Osteoblast (primary cell): Measurements from ENCODE around the gene BAIAP3. TPM values are rescaled to one million over a fixed set of nuclear protein-coding genes. Genes with fewer than 3 reads are reported as not detected.

Experiments used
- DNase-seq: peaks from one replicate; pipeline ENCODE4 v3.0.0; 2011; ENCODE audit warnings: low spot score, mixed read lengths; ENCODE audit not compliant: insufficient read length; ENCODE audit errors: missing footprints
- H2AFZ ChIP-seq: 2 replicates; pipeline ENCODE4 v1.6.0; 2011; ENCODE audit warnings: mild to moderate bottlenecking, low read length
- H3K27ac ChIP-seq: 2 replicates; pipeline ENCODE4 v1.5.1; 2011; ENCODE audit warnings: mild to moderate bottlenecking, low read depth, low read length, moderate library complexity
- H3K27me3 ChIP-seq: 2 replicates; pipeline ENCODE4 v1.6.0; 2012; ENCODE audit warnings: mild to moderate bottlenecking, control low read depth, inconsistent platforms, low read length, moderate library complexity; ENCODE audit not compliant: insufficient read depth
- H3K36me3 ChIP-seq: 2 replicates; pipeline ENCODE4 v1.5.1; 2011; ENCODE audit warnings: mild to moderate bottlenecking, low read length, control low read depth, moderate library complexity; ENCODE audit not compliant: insufficient read depth
- H3K4me1 ChIP-seq: 2 replicates; pipeline ENCODE4 v1.5.1; 2011; ENCODE audit warnings: mild to moderate bottlenecking, low read length, control low read depth, moderate library complexity; ENCODE audit not compliant: insufficient read depth
- H3K4me2 ChIP-seq: 2 replicates; pipeline ENCODE4 v1.6.0; 2011; ENCODE audit warnings: mild to moderate bottlenecking, low read length; ENCODE audit not compliant: insufficient read depth
- H3K4me3 ChIP-seq: fragments of 200-600 bp; sonication (generic); 3 replicates; pipeline ENCODE4 v1.5.1; 2012; ENCODE audit warnings: mild to moderate bottlenecking, low read length, inconsistent platforms; ENCODE audit not compliant: insufficient read depth
- H3K79me2 ChIP-seq: 2 replicates; pipeline ENCODE4 v1.6.0; 2012; ENCODE audit warnings: mild to moderate bottlenecking, low read length, control low read depth, inconsistent platforms; ENCODE audit not compliant: insufficient read depth
- H3K9me3 ChIP-seq: 2 replicates; pipeline ENCODE4 v1.5.1; 2011; ENCODE audit warnings: low read depth, low read length, control low read depth
- H4K20me1 ChIP-seq: 2 replicates; pipeline ENCODE4 v1.6.0; 2012; ENCODE audit warnings: mild to moderate bottlenecking, low read length, control low read depth; ENCODE audit not compliant: insufficient read depth
- total RNA-seq: library from RNA; depleted of rRNA; stranded (reverse); fragments of >200 nt; gene quantifications from 2 replicates; pipeline ENCODE4 v1.2.3, GENCODE V29; 2012
- TF ChIP-seq, protein P1 (sequence below): IDR thresholded peaks from 2 replicates; pipeline ENCODE4 v1.5.1; 2011; ENCODE audit warnings: mild to moderate bottlenecking, low read depth, low read length, moderate library complexity; ENCODE audit errors: extremely low read depth

Gene BAIAP3
- total RNA-seq, 1 donor: under 0.01 TPM

DNA sequence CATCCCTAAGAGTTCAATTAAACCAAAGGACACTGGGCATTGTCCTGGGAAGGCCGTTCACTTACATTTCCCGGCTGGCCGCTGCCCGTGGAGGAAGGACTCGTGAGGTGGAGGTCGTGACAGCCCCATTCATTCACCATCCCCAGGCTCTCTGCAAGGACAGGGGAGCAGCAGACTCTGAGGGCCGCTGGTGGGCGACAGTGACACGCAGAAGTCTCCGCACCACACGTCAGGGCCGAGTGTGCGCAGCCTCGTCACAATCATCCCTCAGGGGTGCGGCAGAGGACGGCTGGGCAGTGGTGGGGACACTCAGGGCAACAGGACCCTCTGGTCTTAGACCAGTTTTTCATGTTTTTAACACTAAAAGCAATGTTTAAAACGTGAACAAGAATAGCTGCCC is 59.4 kb downstream of the BAIAP3 start:
- H3K27me3 ChIP-seq: no peaks in the 10 kb centered on the region
- H3K9me3 ChIP-seq: no peaks in the 10 kb centered on the region
- H2AFZ ChIP-seq: no peak overlapping the region
- DNase-seq: no peak
- H3K4me3 ChIP-seq: no peak overlapping the region
- H4K20me1 ChIP-seq: no peaks in the 10 kb centered on the region
- no peak overlapping the region for H3K4me2 ChIP-seq
- H3K36me3 ChIP-seq: peaks cover 7% of the 10 kb centered on the region
- no peak overlapping the region for H3K27ac ChIP-seq
- H3K79me2 ChIP-seq: no peaks in the 10 kb centered on the region
- H3K4me1 ChIP-seq: no peaks in the 10 kb centered on the region
- TF ChIP-seq, protein P1, sequence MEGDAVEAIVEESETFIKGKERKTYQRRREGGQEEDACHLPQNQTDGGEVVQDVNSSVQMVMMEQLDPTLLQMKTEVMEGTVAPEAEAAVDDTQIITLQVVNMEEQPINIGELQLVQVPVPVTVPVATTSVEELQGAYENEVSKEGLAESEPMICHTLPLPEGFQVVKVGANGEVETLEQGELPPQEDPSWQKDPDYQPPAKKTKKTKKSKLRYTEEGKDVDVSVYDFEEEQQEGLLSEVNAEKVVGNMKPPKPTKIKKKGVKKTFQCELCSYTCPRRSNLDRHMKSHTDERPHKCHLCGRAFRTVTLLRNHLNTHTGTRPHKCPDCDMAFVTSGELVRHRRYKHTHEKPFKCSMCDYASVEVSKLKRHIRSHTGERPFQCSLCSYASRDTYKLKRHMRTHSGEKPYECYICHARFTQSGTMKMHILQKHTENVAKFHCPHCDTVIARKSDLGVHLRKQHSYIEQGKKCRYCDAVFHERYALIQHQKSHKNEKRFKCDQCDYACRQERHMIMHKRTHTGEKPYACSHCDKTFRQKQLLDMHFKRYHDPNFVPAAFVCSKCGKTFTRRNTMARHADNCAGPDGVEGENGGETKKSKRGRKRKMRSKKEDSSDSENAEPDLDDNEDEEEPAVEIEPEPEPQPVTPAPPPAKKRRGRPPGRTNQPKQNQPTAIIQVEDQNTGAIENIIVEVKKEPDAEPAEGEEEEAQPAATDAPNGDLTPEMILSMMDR: no peak

DNA sequence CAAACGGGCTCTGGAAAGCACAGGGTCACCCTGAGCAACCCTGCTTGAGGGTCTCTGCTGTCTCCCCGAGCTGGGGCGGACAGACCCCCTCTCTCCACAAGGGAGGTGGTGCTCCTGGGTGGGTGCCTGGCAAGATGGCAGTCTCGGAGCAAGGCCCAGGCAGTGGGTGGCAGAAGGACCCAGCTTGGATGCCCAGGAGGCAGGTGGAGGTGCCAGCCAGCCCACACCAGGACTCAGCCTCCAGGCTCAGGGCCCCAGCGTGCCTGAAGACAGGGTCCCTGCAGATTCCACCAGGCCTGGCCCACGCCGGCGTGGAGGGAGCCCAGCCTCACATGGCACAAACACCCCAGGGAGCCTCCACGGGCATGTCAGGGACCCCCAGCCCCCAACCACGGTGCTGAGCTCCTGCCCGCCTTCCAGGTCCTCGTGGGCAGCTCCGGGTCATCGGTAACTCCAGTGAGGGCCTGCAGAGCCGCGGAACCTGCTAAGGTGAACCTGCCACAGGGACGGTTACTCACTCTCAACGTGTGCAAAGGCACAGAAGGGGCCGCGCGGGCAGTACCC is 60.2 kb downstream of the BAIAP3 start:
- Histone ChIP-seq H3K4me3 (no peak overlapping the region), H3K4me1 (no peaks in the 10 kb centered on the region), H3K79me2 (no peaks in the 10 kb centered on the region), H3K27me3 (no peaks in the 10 kb centered on the region), H2AFZ (no peak overlapping the region), H4K20me1 (no peaks in the 10 kb centered on the region), H3K36me3 (peaks cover 7% of the 10 kb centered on the region), H3K9me3 (no peaks in the 10 kb centered on the region), H3K27ac (no peak overlapping the region), H3K4me2 (no peak overlapping the region)
- TF ChIP-seq, protein P1: no peak
- DNase-seq: no peak

DNA sequence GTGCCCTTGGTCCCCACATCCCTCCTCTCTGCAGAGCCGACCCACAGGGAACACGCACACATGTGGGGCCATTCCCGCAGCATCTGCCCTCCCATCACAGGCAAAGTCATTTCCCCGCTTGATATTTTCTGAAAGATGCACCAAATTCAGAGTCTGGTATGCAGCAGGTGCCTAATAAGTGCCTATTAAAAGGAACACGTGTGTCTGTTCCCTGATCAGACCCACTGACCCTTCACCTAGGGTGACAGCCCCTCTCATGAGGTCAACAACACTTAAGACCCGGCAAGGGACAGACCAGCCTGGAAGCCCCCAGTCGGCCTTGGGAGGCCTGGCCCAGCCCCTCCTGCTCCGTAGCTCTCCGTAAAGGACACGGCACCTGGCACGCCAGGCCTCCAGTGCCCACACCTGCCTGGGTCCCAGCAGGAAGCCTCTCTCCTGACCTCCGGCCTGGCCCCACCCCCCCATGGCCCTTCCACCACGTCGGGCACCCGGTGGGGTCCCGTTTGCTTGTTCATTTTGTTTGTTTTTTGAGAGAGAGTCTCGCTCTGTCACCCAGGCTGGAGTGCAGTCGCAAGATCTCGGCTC is 61.0 kb downstream of the BAIAP3 start:
- no peak overlapping the region for H3K4me2 ChIP-seq
- H3K27ac ChIP-seq: no peak overlapping the region
- no peak for DNase-seq
- H3K4me3 ChIP-seq: no peak overlapping the region
- H3K4me1 ChIP-seq: no peaks in the 10 kb centered on the region
- no peaks in the 10 kb centered on the region for H3K9me3 ChIP-seq
- no peaks in the 10 kb centered on the region for H3K79me2 ChIP-seq
- no peaks in the 10 kb centered on the region for H4K20me1 ChIP-seq
- H2AFZ ChIP-seq: no peak overlapping the region
- no peaks in the 10 kb centered on the region for H3K27me3 ChIP-seq
- TF ChIP-seq, protein P1: no peak
- H3K36me3 ChIP-seq: peaks cover 7% of the 10 kb centered on the region

DNA sequence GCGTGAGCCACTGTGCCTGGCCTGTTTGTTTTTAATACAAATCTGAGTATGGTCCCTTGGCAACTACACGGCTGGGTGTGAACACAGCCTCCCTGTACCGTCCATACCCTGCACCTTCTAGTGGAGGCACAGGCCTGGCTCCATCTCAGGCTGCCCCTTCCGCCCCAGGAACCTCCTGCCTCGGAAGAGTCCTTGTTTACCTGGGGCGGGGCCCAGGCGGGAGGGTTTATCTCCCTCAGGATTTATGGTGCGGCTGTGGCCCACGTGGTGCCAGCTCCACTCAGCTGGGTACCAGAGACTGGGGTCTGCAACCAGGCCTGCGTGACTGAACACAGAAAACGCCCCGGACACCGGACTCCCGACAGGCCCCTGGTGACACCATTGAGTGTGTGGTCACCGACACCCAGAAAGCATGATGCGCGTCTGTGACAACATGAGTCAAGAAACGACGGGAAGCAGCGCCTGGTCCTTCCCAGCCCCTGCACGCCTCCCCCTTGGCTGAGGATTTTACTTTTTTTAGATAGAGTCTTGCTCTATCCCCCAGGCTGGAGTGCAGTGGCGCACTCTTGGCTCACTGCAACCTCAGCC is 62.1 kb downstream of the BAIAP3 start:
- DNase-seq: no peak
- H3K9me3 ChIP-seq: no peaks in the 10 kb centered on the region
- no peaks in the 10 kb centered on the region for H3K27me3 ChIP-seq
- no peaks in the 10 kb centered on the region for H4K20me1 ChIP-seq
- H2AFZ ChIP-seq: no peak overlapping the region
- no peaks in the 10 kb centered on the region for H3K79me2 ChIP-seq
- H3K4me3 ChIP-seq: no peak overlapping the region
- no peak overlapping the region for H3K27ac ChIP-seq
- TF ChIP-seq, protein P1: no peak
- H3K4me1 ChIP-seq: no peaks in the 10 kb centered on the region
- H3K4me2 ChIP-seq: no peak overlapping the region
- peaks cover 4% of the 10 kb centered on the region for H3K36me3 ChIP-seq
